Right forelimb (tissue), 1 donor: ENCODE measurements around the gene STMN1.
A peak's percentile ranks its signal among the peaks of the same experiment; 100 is the strongest.

Experiments
- DNase-seq: peaks from one replicate; pipeline ENCODE4 v3.0.0-alpha.2; 2018

Gene STMN1

DNA sequence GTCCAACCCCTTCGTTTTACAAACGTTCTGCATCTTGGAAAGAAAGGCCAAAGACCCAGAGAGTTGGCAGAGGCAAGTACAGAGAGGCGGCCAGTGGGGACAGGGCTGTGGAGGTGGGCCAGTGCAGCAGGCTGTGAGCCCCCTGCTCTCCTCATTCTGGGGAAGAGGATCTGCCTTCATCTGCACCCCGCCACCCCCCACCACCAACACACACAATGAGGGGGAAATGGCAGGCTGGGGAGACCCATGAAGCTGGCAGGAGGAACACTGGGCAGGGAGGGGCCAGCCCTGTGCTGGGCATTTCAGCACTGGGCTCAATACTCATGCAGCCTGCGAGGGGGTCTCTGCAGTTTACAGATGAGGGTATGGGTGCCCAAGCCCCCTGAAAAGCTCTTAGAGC lies 14.6 kb downstream of the STMN1 start:
- DNase-seq, result no peak

DNA sequence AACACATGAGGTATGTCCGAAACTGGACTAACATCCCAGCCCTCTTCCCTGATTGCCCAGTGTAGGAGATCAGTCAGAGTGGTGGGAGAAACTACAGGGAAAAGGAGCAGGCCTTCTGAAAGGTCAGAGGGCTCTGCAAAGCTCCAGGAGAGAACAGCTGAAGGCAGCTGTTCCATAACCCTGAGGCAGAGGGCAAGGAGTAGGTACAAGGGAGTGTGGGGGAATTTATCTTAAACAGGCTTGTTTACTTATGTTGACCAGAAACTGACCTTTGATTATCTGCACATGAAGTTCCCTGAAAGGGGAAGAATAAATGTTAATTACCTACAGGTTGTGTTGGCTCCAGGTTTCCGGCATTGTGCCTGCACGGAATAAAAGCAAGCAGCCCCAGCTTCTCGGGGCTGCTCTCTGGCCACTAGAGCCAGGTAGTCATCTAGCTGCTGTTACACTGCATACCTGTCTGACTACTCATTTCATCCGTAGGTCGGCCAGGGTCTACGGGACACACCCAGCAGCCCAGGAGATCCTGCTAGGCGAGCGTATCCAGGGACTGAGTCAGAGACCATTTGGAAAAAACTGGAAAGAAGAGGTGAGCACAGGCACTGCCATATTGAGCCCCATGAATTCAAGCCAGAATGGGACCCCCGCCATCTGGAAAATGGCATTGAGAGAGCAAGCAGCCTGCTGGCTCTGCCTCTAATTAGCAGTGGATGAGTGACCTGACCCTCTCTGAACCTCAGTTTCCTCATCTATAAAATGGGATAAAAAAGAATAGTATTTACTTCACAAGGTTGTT lies 15.8 kb downstream of the STMN1 start:
- DNase-seq, result no peak

GRCh38 chr1:25889470-25889869 lies 16.7 kb downstream of the STMN1 start:
- no peak for DNase-seq

DNA sequence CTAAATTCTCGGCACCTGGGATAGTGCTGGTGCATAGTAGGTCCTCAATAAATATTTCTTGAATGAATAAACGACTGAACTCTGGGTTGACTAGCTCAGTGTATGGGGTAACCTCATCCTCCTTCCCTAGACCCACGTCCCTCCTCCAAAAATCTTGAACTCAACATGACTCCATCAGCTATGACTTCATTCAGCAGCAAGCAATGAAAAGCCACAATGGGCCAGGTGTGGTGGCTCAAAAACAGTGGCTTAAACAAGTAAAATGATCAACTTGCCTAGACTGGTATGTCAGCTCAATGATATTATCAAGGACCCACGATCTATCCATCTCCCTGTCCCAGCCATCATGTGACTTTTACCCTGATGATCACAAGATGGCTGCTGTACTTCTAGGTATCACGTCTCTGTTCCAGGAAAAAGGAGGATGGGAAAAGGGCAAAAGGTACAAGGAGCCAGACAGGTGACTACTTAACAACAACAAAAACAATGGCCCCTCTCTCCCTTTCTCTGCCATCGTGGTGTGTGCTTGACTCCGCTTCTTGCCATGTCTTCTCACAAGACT lies 17.7 kb downstream of the STMN1 start:
- no peak for DNase-seq

DNA sequence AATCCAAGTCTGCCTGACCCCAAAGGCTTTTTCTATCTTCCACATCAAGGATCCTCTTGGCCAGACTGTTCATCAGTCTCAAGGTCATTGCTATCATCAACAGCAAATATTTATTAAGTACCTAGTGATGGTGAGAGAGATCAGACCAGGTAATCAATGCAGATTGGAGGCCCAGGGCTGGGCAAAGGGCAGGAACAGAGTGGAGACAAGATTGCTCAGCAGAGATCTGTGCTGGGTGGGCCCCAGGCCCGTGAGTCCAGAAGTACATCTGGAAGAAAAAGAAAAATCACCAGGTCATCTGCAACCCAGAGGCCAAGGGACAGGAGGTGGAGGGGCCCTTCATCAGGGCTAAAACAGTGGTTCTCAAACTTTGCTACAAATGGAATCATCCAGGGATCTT lies 20.6 kb downstream of the STMN1 start:
- no peak for DNase-seq

- DNase-seq, result no peak
Measured at GRCh38 chr1:25881266-25881665, 25.0 kb downstream of the STMN1 start.

- no peak for DNase-seq
Measured at GRCh38 chr1:25880518-25880917, 25.7 kb downstream of the STMN1 start.

GRCh38 chr1:25879675-25880074 lies 26.5 kb downstream of the STMN1 start:
- no peak for DNase-seq

DNA sequence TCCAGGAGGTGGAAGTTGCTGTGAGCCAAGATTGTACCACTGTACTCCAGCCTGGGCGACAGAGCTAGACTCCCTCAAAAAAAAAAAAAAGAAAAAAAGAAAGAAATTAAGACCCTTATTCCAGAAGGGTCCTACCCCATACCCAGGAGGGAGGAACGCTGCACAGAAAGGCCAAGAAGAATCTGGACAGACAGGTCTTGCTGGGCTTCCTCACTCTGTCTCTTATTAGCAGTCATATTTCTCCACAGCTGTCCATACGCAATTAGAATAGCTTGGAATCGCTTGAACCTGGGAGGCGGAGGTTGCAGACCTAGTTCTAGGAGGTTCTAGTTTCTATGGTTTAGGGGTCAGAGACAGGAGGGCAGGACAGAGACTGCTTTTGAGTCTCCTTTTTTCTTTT lies 27.5 kb downstream of the STMN1 start:
- DNase-seq, result no peak

- no peak for DNase-seq
Measured at GRCh38 chr1:25877155-25877554, 29.1 kb downstream of the STMN1 start.

GRCh38 chr1:25876693-25877077 lies 29.5 kb downstream of the STMN1 start:
- DNase-seq, result no peak

DNA sequence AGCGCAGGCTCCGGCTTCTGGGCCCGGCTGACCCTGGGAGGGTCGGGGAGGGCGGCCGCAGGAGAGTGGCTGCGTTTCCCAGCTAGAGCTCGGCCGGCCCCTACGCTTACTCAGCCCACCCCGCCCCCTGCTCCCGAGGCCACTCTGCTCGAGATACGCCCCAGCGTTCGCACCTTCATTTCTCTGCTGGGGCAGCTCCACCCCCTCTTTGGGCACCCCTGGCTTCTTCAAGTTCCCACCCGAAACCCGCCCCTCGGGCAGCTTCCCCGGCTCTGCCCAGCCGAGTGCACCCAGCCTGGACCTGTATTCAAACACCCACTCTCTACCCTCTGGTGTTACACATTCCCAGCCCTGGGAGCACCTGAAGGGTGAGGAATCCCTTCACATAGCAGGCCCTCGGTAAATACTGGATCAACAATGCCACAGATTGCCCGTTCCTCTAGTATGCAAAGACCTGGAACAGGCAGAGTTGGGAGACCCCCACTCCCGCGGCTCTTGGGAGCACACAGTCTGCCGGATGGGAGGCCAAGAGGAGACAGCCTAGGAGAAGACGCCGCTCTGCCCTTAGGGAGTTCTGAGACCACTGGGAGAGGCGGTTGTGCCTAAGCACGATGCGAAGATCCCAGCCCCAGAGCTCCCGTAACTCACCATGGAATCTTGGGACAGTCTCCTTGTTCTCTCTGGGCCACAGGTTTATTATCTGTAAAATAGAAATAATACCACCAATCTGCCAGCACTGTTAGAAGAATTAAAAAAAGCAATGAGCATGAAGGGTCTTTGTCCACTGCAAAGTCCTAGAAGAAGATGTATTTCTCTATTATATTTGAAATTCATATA lies 30.1 kb downstream of the STMN1 start:
- DNase-seq, result no peak

DNA sequence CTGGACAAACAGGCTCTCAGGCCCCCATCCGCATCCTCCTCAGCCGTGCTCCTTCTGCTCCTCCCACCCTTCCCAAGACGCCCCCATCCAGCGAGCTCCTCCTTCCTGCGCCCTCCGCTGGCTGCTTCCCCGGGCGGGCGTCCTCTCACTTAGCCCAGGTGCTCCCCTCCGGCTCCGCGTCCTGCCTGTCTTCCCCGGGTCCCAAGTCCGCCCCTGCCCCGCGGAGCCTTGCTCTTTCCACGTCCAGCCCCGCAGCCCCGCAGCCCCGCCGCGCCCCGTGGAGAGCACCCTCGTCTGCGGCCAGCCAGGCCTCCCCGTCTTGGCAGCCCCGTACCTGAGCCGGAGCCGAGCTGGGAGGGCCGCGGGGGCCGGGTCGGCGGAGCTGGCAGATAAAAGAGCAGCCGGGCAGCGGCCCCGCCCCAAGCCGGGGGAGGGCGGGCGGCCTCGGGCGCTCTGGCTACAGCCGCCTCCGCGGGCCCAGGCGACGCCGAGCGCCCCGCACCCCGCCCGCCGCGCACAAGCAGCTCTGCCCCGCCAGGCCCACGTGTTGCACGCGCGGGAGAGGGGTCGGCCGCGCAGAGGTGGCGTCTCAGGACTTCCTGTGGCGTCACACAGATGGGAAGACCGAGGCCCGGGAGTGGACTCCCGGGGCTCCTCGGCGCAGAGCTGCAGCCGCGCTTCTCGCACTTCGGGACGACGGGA lies 30.9 kb downstream of the STMN1 start, which contains the start of gene PAQR7:
PAQR7 (minus strand) TSS at position 555 of the 702 bp plus-strand sequence. CDS start 11,869 bp downstream, outside the sequence.
- peak; percentile 84 for DNase-seq

DNA sequence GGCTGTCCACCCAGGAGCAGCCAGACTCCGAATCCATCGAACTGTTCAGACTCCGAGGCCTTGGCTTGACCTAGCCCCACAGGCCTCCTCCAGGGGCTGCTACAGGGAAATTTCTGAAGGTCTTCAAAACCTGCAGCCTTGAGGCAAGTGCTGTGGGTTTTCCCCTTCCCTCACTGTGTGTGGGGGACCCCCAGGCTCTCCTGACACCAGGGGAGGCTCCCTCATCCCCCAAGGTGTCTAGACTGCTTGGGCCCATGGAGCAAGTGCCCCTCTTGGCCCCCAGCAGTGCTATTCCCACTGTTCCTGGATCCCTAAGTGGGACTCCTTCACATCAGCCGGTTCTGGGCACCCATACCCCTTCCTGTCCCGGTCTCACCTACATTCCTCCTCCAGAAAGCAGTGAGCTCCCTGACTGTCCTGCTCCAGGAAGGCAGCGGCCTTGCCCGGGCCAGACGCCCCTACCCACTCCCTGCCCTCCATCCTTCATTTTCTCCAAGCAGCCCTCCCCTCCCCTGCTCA lies 31.5 kb downstream of the STMN1 start:
- no peak for DNase-seq

DNA sequence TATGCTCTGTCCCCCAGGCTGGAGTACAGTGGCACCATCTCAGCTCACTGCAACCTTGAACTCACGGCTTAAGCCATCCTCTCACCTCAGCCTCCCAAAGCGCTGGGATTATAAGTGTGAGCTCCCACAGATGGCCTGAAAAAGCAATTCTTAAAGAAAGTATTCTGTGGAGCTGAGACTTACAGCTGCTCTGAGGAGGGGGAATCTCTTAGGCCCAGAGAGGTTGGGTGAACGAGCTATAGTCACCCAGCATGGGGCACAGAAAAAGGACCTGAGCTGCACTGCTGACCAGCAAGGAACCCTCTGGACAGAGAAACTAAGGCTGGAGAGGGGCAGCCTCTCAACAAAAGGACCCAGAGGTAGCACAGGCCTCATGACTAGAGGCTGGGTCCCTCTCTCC lies 32.0 kb downstream of the STMN1 start:
- DNase-seq, result no peak

DNA sequence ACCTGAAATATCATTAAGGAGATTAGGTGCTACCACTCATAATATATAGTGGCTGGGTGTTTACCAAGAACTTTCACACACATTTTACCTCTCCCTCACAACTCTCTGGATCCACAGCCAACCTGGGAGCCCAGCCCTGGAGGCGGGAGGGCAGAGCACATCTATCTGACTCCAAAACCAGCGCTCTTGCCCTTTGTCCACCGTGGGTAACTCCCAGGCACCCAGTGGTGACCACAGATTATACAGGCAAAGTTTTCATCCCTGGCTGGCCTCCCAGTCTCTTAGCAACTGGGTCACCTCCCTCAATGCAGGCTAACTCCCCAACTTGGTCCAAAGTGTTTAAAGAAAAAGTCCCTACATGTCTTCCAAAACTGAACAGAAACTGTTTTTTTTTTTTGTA lies 33.1 kb downstream of the STMN1 start:
- DNase-seq, result no peak

DNA sequence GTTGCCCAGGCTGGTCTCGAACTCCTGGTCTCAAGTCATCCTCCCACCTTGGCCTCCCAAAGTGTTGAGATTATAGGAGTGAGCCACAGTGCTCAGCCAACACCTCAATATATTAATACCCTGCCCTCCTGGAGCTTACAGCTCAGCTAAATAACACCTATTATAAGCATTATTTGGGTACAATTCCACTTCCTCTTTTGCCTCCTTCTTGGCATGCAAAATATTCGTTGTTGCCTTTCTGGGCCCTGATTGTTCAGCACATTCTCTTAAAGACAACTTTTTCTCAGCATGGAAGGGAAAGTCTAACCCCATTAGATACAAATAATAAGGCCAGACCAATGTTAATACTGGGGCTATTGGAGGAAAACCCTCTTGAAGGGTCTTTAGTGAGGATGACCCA lies 33.5 kb downstream of the STMN1 start:
- DNase-seq, result no peak

DNA sequence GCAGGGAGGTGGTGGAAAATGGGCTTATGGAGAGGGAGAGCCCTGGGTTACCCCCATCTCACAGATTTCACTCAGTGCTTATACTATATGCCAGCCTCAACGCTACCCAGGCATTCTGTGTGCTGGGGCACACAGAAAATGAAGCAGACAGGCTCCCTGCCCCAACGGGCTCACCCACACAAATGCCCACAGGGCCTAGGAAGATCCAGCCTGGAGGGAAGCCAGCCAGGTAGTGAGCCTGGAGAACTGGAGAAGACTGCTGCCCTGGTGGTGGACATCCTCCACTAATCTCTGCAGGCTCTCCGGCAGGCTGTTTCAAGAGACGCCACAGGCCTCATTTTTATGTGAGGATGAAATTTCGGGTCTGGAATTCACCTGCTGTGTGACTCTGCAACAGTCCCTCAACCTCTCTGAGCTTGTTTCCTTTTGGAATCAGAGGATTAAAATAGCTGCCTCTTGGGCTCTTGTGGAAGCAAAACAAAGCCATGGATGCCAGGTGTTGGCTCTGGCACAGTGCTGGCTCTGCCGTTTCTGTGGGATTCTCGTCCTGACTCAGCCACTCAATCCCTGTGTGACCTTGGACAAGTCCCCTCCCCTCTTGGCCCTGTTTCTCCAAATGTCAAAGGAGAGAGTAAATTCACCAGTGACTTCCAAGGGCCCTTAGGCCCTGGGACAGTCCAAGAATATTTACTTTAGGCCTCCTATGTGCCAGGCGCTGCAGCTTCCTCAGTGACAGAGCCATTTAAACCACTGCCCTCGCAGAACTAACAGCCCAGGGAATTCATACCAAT lies 34.3 kb downstream of the STMN1 start:
- DNase-seq, result no peak

DNA sequence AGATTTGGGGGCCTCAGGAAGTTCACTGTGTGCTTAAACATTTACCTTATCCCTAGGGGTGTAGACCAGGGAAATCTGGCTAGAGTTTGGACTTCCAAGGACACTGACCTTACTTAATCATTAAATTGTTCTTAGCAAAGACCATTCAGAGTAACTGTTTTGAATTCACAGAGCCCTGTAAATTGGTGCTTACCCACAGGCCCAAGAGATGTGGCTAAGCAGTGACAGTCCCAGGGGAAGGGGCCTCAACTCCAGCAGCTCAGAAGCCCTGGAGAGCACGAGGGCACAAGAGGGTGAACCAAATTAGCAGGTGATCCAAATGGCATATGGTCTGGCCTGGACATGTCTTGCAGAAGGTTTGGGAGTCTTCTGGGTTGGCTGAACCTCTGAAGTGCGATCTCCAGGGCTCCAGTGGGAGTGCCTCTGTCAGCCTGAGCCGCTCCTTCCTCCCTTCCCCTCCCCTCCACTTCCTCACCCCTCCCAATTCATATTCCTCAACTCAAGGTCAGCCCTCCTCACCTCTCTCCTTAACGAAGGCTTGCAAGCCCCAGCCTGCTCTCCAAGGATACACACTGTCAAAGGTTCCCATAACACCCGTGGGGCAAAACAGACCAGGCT lies 35.0 kb downstream of the STMN1 start:
- no peak for DNase-seq

- no peak for DNase-seq
Measured at GRCh38 chr1:25870614-25871013, 35.6 kb downstream of the STMN1 start.

DNA sequence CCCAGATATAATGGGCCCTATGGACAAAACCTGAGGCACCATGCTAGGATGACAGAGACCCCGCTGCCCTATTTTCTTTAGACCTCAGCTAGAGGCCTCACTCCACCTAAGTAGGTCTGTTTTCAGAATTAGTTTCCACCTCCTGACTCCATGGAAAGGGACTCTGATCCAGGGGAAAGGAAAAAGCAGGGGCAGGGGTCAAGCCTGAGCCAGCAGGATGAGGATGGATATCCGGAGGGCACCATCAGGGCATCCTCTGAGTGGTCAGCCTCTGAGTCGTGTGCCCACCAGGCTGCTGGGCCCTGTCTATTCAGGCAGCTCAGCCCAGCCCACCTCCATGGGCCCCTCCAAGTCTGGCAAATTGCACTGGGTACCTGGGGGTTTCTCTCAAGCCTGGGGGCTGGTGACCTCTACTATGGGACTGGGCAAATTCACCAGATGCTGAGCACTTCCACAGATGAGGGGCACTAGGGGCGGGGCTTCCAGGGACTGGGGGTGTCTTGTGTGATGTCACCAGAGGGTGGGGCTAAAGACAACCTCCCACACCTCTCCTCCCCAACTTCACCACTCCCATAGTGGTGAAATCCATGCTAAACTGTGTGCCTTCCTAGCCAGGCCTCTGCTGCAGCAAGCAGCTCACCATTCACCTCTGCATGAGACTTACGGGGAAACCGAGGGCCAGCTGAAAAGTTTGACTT lies 36.2 kb downstream of the STMN1 start:
- no peak for DNase-seq
